Suprapubic skin (tissue), 4 donors: ENCODE data around the gene NDFIP1.

Experiments
- CTCF ChIP-seq, 2 donors: fragments of 200-600 bp in 1 of 2; fragments of 450-650 bp in 1 of 2; sonication (generic) in 1 of 2; IDR thresholded peaks; one replicate each; pipeline ENCODE4 v1.5.1; 2016 to 2019; ENCODE audit warnings: antibody characterized with exemption in 2 of 2, mild to moderate bottlenecking in 1 of 2, moderate library complexity in 1 of 2
- EP300 ChIP-seq: sonication (generic); formaldehyde crosslinking; IDR thresholded peaks from one replicate; pipeline ENCODE4 v1.6.1; 2017; ENCODE audit warnings: antibody characterized with exemption
- POLR2A ChIP-seq, 2 donors: fragments of 450-650 bp; IDR thresholded peaks; one replicate each; pipeline ENCODE4 v1.6.1; 2017; ENCODE audit warnings: antibody characterized with exemption in 2 of 2, mild to moderate bottlenecking in 2 of 2, moderate library complexity in 2 of 2
- POLR2AphosphoS5 ChIP-seq, 3 donors: sonication (generic); formaldehyde crosslinking; IDR thresholded peaks; one replicate each; pipeline ENCODE4 v1.6.1; 2017; ENCODE audit warnings: antibody characterized with exemption in 3 of 3

DNA sequence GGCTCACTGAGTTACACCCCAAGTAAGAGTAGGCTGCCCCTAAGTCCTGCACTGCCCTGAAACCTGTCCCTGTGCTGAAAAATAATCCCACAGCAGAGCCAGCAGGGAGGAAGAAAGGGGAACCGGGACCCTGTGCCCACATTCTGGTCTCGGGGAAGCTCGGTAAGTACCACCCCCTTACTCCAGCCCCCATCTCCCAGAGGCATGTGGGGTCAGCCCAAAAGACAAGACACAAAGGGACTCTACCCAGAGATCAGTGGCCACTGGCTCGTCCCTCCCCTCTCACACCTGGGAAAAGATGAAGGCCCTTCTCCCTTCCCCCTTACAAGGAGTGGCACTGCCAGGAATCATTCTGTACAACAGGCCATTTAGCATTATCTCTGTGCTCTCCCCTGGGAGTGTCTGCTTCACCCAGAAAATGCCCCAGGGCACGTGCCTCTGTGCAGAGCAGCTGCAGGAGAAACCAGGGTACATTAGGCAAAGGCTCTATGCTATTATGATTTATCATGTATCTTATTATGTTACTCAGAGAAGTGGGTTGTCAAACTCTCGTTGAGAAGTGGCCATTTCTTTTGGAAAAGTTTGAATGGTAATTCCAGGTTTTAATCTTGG lies 71.3 kb downstream of the NDFIP1 start:
- TF ChIP-seq CTCF (IDR thresholded peaks at IDR 0.05) (no peak), POLR2AphosphoS5 (IDR thresholded peaks at IDR 0.05) (no peak), EP300 (no peak), POLR2A (IDR thresholded peaks at IDR 0.05) (no peak)
